GM21723 (cell line): ENCODE data around the gene PROM1.

Source experiments
- ATAC-seq: cut with Tn5 transposase; IDR thresholded peaks from one replicate; pipeline ENCODE4 v1.9.1; 2021; ENCODE audit warnings: mild to moderate bottlenecking, moderate library complexity; ENCODE audit not compliant: unreplicated experiment

The PROM1 gene

DNA sequence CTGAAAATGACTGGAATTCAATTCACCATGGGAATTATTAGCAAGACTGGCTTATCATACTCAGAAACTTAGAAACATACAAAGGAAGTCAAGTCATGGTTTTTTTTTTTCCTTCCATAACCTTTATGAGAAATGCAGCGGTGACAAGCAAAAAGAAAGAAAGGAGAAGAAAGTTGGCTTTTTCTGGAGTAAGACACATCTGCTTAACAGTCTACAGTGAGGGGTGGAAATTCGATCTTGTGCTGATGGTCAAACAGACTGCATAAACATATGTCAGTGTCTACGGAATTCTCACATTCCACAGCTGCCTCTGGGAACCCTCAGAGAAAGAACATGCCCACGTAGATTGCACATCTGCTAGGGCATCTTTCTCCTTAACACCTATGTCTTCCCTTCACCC, 54.6 kb downstream of the PROM1 start:
- ATAC-seq: no peak

DNA sequence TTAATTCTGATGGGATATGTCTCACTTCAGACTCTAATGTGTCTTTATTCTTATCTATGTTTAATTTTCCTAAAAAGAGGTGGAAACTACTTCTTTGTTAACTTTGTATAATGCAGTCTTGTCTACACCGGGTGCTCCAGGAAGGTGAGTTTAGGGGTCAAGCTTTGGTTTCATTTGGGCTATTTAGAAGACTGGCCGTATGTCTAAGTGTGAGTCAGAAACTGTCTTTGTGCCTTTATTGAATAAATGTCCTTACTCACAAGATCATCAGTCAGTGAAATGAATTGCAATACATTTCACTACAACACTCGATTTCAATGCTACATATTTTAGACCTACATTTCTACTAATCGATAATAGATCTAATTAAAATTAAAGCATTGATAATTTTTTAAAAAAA, 56.2 kb downstream of the PROM1 start:
- no peak for ATAC-seq

- no peak for ATAC-seq
Measured at GRCh38 chr4:16027114-16027513, 56.7 kb downstream of the PROM1 start.

GRCh38 chr4:16026160-16026761, 57.6 kb downstream of the PROM1 start:
- ATAC-seq: no peak

- ATAC-seq: no peak
Measured at GRCh38 chr4:16025268-16025667, 58.6 kb downstream of the PROM1 start.

DNA sequence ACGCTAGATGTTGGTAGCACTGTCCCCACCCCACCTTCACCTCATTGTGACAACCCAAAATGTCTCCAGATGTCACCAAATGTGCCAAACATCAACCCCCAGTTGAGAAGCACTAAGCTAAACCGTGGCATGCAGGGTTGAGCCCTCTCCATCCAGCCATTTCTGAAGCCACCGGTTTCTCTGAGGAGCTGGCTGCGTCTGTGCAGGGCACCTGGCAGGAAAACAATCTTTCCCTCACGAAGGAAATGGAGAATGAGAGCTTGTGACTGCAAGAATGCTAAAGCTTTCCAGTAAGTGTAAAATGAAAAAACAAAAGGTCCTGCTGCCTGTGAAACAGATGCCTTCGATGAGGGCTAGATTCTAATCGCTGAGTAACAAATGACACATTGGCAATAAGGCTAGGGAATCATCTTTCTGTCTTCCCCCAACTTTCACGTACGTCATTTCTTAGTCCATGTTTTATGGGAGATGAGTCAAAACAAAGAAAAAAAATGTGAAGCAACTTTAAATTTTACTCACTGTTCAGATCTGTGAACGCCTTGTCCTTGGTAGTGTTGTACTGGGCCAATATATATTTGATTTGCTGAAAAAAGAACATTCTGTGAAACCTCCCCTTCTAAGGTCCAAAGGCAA, 59.9 kb downstream of the PROM1 start:
- no peak for ATAC-seq

- ATAC-seq: no peak
Measured at GRCh38 chr4:16021804-16022560, 61.8 kb downstream of the PROM1 start.

GRCh38 chr4:16019649-16020048, 64.2 kb downstream of the PROM1 start:
- ATAC-seq: no peak

GRCh38 chr4:16018841-16019240, 65.0 kb downstream of the PROM1 start:
- ATAC-seq: no peak

DNA sequence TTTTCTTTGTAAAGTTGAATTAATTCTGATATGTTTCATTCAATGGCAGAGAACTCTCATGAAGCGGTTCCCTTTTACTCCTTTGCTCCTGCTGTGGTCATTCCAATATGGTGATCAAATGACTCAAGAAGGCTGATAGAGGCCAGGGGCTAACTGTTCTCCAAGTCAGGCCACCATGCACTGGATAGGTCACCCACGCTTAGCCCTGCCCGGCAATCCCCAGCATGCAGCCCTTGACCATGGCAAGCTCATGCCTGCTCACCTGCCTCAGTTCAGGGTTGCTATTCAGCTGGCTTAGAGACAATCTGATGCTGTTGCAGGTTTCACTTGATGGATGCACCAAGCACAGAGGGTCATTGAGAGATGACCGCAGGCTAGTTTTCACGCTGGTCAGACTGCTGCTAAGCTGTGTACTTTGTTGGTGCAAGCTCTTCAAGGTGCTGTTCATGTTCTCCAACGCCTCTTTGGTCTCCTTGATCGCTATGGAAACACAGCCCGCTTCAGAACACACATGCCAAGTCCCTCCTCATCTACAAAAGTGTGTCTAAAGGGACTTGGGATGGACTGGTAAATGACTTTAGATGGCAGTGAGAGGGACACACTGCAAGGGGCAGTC, 65.7 kb downstream of the PROM1 start:
- ATAC-seq: no peak

- no peak for ATAC-seq
Measured at GRCh38 chr4:16016536-16016935, 67.3 kb downstream of the PROM1 start.

- no peak for ATAC-seq
Measured at GRCh38 chr4:16011173-16011572, 72.7 kb downstream of the PROM1 start.

DNA sequence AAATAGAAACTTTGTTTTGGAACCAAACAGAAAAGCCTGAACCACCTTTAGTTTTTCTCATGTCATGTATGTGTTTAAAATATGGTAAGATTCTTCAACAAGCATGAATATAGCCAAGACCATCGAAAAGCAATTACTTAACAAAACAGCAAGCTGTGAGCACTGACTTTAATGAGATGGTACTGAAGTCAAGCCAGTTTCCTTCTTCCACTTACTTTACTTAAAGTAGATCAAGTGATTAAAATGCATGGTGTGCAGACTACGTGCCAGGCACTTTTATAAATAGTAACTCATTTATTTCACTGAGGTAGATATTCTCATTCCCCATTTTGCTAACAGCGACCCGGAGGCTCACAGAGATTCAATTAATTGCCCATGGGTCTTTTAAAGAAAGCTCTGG, 74.7 kb downstream of the PROM1 start:
- ATAC-seq: no peak

DNA sequence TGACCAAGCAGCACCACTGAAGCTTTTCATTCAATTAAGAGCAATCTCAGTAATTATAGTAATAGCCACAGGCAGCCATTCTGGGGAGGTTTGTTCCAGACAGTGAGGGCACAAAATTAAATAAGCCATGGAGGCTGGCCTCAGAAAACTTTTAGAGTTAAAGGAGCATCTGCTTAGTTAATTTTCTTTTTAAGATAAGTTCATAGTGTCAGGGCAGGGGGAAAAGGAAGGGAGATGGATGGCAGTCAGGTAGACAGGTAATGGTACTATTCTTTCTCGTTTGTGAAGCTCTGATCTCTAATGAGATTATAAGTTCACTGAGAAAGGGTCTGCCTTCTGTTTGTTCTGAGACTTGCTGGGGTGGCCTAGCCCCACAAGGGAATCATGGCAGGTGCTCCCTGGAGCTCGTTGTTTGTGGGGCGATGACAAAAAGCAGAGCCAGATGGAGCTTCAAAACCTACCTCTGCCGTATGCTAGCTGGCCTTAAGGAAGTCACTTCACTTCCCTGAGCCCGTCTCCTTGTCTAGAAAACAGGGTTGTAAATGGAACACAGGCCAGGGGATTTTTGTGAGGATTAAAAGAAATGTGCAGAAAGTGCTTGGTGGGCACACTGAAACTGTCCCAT, 76.2 kb downstream of the PROM1 start:
- no peak for ATAC-seq

DNA sequence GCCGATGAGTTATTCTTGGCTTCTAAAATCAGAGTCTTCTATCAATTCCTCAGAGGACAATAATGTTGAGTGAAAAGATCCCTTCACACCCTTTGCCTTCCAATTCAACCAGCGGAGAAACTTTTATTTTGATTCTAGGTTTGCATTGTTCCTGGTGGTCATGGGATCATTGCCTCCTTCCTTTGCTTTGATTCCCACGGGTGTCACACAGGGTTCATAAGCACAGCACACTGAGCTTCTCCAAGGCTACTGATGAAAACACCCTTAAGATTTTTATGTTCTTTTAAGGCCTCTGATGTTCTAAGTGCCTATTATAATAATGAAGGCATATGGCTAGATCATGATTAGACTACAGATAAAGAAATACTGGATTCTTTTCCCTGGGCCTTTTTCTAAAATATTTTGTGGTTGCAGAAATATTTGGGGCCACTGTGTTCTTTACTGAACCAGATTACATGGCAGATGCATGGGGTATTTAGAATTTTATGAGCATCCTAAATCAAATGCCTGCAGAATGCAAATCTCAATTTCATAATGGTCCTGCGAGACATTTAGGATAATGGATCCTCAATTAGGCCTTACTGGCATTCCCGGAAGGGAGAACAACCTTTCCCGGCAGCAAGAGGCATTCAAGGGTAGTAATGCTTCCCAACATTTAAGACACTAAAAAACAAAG, 76.9 kb downstream of the PROM1 start:
- no peak for ATAC-seq

DNA sequence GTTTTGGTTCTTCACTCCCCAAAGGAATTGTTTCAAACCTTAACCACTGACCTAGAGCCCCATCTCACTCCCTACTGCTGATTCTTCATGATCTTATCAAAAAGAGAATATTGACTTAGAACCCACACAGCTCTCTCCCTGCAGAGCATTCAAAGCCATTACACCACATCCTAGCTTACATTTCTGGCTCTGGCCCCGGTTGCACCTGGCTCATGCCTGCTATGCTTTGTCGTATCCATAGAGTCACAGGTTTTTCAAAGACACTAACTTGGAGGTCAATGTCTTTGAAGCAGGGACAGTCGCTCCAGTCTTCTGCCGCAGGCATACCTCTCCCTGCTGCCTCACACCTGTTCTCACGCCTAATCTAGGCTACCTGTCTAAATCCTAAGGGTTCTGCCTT, 78.1 kb downstream of the PROM1 start:
- no peak for ATAC-seq

DNA sequence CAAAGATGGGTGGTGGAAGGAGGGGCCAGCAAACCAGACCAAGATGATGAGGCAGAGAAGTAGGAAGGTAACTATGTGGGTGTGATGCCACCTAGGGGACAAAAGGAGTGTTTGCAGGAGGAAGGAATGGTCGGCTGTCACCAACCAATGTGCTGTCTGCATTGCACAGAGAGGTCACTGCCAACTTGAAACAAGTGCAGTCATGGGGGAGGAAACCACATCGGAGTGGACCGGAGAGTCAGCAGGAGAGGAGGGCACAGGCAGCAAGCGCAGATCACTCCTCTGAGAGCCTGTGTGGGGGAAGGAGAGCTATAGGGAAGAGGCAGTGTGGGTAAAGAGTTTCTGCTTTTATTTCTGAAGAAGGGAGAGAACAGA, 82.4 kb downstream of the PROM1 start:
- ATAC-seq: peak; percentile 96

- peak; percentile 8 for ATAC-seq
Measured at GRCh38 chr4:16000708-16001483, 82.9 kb downstream of the PROM1 start.

- ATAC-seq: no peak
Measured at GRCh38 chr4:15996773-15997172, 87.0 kb downstream of the PROM1 start.

- no peak for ATAC-seq
Measured at GRCh38 chr4:15995826-15996225, 88.0 kb downstream of the PROM1 start.
